NK-92 treated with Interleukin-12 subunit alpha and Interleukin-12 subunit beta, amount 100 ng/mL, for 24 hours (cell line): Measurements from ENCODE around the gene CD99L2.
"Not testable (repeated sequence)": the region's sequence is repeated elsewhere in the genome, so short reads cannot be mapped to it uniquely, and the experiment has no call there.

Experiments used
- DNase-seq: peaks from one replicate; lab custom pipeline; 2025; lab: John Stamatoyannopoulos, UW

CD99L2 gene

GRCh38 chrX:150856785-150857184, 41.7 kb downstream of the CD99L2 start:
- no peak for DNase-seq

- no peak for DNase-seq
Observed at GRCh38 chrX:150856101-150856500, 42.4 kb downstream of the CD99L2 start.

GRCh38 chrX:150854856-150855255, 43.6 kb downstream of the CD99L2 start:
- no peak for DNase-seq

- DNase-seq, result no peak
Observed at GRCh38 chrX:150849996-150850720, 48.3 kb downstream of the CD99L2 start.

GRCh38 chrX:150849486-150849885, 49.0 kb downstream of the CD99L2 start:
- DNase-seq, result no peak

GRCh38 chrX:150848914-150849365, 49.5 kb downstream of the CD99L2 start:
- DNase-seq, result no peak

- no peak for DNase-seq
Observed at GRCh38 chrX:150847088-150847487, 51.4 kb downstream of the CD99L2 start.

GRCh38 chrX:150846130-150846529, 52.3 kb downstream of the CD99L2 start:
- no peak for DNase-seq

GRCh38 chrX:150845091-150845490, 53.4 kb downstream of the CD99L2 start:
- DNase-seq, result no peak

GRCh38 chrX:150844016-150844415, 54.5 kb downstream of the CD99L2 start:
- DNase-seq, result no peak

GRCh38 chrX:150842198-150842685, 56.2 kb downstream of the CD99L2 start:
- no peak for DNase-seq

GRCh38 chrX:150841456-150842197, 56.8 kb downstream of the CD99L2 start:
- no peak for DNase-seq

- DNase-seq, result no peak
Observed at GRCh38 chrX:150837845-150838244, 60.6 kb downstream of the CD99L2 start.

- DNase-seq, result no peak
Observed at GRCh38 chrX:150834695-150835094, 63.8 kb downstream of the CD99L2 start.

GRCh38 chrX:150833454-150834056, 64.9 kb downstream of the CD99L2 start:
- DNase-seq, result no peak

GRCh38 chrX:150831863-150832262, 66.6 kb downstream of the CD99L2 start:
- DNase-seq, result no peak

- DNase-seq, result no peak
Observed at GRCh38 chrX:150828785-150829184, 69.7 kb downstream of the CD99L2 start.

GRCh38 chrX:150824352-150824751, 74.1 kb downstream of the CD99L2 start:
- not testable (repeated sequence) for DNase-seq

- DNase-seq, result not testable (repeated sequence)
Observed at GRCh38 chrX:150823826-150824225, 74.6 kb downstream of the CD99L2 start.

- DNase-seq, result no peak
Observed at GRCh38 chrX:150821971-150822370, 76.5 kb downstream of the CD99L2 start.

- DNase-seq, result no peak
Observed at GRCh38 chrX:150813922-150814321, 84.5 kb downstream of the CD99L2 start.

GRCh38 chrX:150806827-150807226, 91.6 kb downstream of the CD99L2 start:
- no peak for DNase-seq

- DNase-seq, result no peak
Observed at GRCh38 chrX:150805736-150806135, 92.7 kb downstream of the CD99L2 start.
